HepG2 (cell line): Measurements from ENCODE around the gene CTSZ. TPM values are rescaled to one million over a fixed set of nuclear protein-coding genes. Genes with fewer than 3 reads are reported as not detected.
A peak's percentile ranks its signal among the peaks of the same experiment; 100 is the strongest.

Experiments
- ATF7 ChIP-seq, 2 experiments: fragments of 450-650 bp in 1 of 2; sonication (generic) in 1 of 2; formaldehyde crosslinking in 1 of 2; IDR thresholded peaks; 2 replicates each; pipeline versions ENCODE4 v1.4.0 to v1.6.1; 2016 to 2020; ENCODE audit warnings: antibody characterized with exemption in 1 of 2, mild to moderate bottlenecking in 1 of 2, missing genetic modification reagents in 1 of 2
- DPF2 ChIP-seq: sonication (generic); formaldehyde crosslinking; IDR thresholded peaks from 2 replicates; pipeline ENCODE4 v1.4.0; 2020; ENCODE audit warnings: mild to moderate bottlenecking, low read depth, missing genetic modification reagents, borderline replicate concordance
- GATAD1 ChIP-seq: IDR thresholded peaks from 2 replicates; pipeline ENCODE4 v1.6.1; 2016; ENCODE audit warnings: missing genetic modification reagents, missing compliant biosample characterization
- MYNN ChIP-seq: sonication (generic); formaldehyde crosslinking; IDR thresholded peaks from 2 replicates; pipeline ENCODE4 v1.4.0; 2020; ENCODE audit warnings: mild to moderate bottlenecking, low read depth, missing genetic modification reagents
- RBM22 ChIP-seq: fragments of 200-400 bp; formaldehyde crosslinking; optimal IDR thresholded peaks from 2 replicates; pipeline ENCODE3; 2017; ENCODE audit warnings: mild to moderate bottlenecking, low read length, moderate library complexity
- SP5 ChIP-seq: IDR thresholded peaks from 2 replicates; pipeline ENCODE4 v1.6.1; 2016; ENCODE audit warnings: low read depth, borderline replicate concordance
- ZNF350 ChIP-seq: sonication (generic); formaldehyde crosslinking; IDR thresholded peaks from 2 replicates; pipeline ENCODE4 v1.4.0; 2020; ENCODE audit warnings: mild to moderate bottlenecking, low read depth, missing genetic modification reagents, borderline replicate concordance
- ZNF383 ChIP-seq: sonication (generic); formaldehyde crosslinking; IDR thresholded peaks from 2 replicates; pipeline ENCODE4 v1.4.0; 2020; ENCODE audit warnings: missing genetic modification reagents, mild to moderate bottlenecking, borderline replicate concordance
- ZSCAN25 ChIP-seq: sonication (generic); formaldehyde crosslinking; IDR thresholded peaks from 2 replicates; pipeline ENCODE4 v1.8.0; 2022; ENCODE audit warnings: mild to moderate bottlenecking, missing genetic modification reagents
- ZSCAN31 ChIP-seq: sonication (generic); formaldehyde crosslinking; IDR thresholded peaks from 2 replicates; pipeline ENCODE4 v1.5.0; 2020; ENCODE audit warnings: low read depth, mild to moderate bottlenecking, missing genetic modification reagents
- polyA plus RNA-seq, 8 experiments: library from polyadenylated mRNA; depleted of rRNA in 3 of 8; stranded (reverse) in 7 of 8; unstranded in 1 of 8; fragments of >200 nt; fragmentation: Illumina TruSeq in 4 of 8; extraction: Trizol in 4 of 8; gene quantifications; 2 replicates each; pipeline versions ENCODE4 v1.2.1 to v1.2.3, GENCODE V29; 2011 to 2016; ENCODE audit warnings: low read depth in 4 of 8, missing spikeins in 1 of 8, mixed read lengths in 1 of 8; ENCODE audit not compliant: insufficient read depth in 1 of 8
- total RNA-seq, 5 experiments: library from RNA; depleted of rRNA; stranded (reverse); fragments of >200 nt; fragmentation: Illumina TruSeq; extraction: Trizol; gene quantifications; 2 replicates each; pipeline ENCODE4 v1.2.3, GENCODE V29; 2016; ENCODE audit warnings: low read depth in 1 of 5
- TF ChIP-seq, protein P1 (sequence below): sonication (generic); formaldehyde crosslinking; IDR thresholded peaks from one replicate; pipeline ENCODE4 v1.5.1; 2020; ENCODE audit warnings: mild to moderate bottlenecking, missing genetic modification reagents; ENCODE audit errors: not compliant biosample characterization
- TF ChIP-seq, protein P2 (sequence below): sonication (generic); formaldehyde crosslinking; IDR thresholded peaks from 2 replicates; pipeline ENCODE4 v1.4.0; 2020; ENCODE audit warnings: mild to moderate bottlenecking, missing genetic modification reagents, borderline replicate concordance
- TF ChIP-seq, protein P3 (sequence below): IDR thresholded peaks from 2 replicates; pipeline ENCODE4 v1.6.1; 2016; ENCODE audit warnings: low read depth, control low read depth

The CTSZ gene
- total and polyA plus RNA-seq, 2 of the 13 experiments (the other 11 are each of a cell fraction or from before 2014, with no cell fraction given) = 0.33 TPM; not detected in 1

DNA sequence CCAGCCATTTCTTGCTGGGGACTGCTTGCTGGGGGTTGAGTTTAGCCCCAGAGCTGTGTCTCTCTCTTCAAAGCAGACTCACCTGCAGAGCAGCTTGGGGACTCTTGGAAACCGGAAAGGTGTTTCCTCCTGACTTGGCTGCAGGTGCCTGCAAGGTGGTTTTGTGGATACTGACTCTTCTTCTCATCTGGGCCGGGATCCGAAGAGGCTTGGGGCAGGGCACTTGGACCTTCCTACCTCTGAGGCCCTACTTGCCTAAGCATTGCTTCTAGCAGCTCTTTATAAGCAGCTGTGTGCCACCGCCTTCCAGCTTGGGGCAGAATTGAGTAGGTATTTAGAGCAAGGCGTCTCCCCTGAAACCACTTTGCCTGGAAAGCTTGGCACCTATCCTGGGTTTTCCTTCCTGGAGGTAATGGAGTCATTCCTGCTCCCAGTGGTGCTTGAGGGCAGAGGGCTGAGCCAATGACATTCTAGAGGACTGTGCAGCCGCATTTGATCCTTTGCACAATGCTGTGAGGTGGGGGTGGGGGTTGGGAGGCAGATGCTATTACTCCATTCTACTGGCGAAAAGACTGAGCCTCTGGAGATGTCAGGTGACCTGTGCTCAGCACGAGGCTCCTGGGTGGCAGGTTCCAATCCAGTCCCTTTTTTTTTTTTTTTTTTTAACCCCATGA lies 3.4 kb upstream of the CTSZ start (continued):
- no peak for TF ChIP-seq RBM22
- TF ChIP-seq ATF7 (IDR thresholded peaks at IDR 0.05) = no peak
- 0 out of 2 replicates have a peak, but pooled peaks have one; percentile 50 for TF ChIP-seq ATF7 (CRISPR knock-in tag; IDR thresholded peaks at IDR 0.05)
- TF ChIP-seq, protein P1, sequence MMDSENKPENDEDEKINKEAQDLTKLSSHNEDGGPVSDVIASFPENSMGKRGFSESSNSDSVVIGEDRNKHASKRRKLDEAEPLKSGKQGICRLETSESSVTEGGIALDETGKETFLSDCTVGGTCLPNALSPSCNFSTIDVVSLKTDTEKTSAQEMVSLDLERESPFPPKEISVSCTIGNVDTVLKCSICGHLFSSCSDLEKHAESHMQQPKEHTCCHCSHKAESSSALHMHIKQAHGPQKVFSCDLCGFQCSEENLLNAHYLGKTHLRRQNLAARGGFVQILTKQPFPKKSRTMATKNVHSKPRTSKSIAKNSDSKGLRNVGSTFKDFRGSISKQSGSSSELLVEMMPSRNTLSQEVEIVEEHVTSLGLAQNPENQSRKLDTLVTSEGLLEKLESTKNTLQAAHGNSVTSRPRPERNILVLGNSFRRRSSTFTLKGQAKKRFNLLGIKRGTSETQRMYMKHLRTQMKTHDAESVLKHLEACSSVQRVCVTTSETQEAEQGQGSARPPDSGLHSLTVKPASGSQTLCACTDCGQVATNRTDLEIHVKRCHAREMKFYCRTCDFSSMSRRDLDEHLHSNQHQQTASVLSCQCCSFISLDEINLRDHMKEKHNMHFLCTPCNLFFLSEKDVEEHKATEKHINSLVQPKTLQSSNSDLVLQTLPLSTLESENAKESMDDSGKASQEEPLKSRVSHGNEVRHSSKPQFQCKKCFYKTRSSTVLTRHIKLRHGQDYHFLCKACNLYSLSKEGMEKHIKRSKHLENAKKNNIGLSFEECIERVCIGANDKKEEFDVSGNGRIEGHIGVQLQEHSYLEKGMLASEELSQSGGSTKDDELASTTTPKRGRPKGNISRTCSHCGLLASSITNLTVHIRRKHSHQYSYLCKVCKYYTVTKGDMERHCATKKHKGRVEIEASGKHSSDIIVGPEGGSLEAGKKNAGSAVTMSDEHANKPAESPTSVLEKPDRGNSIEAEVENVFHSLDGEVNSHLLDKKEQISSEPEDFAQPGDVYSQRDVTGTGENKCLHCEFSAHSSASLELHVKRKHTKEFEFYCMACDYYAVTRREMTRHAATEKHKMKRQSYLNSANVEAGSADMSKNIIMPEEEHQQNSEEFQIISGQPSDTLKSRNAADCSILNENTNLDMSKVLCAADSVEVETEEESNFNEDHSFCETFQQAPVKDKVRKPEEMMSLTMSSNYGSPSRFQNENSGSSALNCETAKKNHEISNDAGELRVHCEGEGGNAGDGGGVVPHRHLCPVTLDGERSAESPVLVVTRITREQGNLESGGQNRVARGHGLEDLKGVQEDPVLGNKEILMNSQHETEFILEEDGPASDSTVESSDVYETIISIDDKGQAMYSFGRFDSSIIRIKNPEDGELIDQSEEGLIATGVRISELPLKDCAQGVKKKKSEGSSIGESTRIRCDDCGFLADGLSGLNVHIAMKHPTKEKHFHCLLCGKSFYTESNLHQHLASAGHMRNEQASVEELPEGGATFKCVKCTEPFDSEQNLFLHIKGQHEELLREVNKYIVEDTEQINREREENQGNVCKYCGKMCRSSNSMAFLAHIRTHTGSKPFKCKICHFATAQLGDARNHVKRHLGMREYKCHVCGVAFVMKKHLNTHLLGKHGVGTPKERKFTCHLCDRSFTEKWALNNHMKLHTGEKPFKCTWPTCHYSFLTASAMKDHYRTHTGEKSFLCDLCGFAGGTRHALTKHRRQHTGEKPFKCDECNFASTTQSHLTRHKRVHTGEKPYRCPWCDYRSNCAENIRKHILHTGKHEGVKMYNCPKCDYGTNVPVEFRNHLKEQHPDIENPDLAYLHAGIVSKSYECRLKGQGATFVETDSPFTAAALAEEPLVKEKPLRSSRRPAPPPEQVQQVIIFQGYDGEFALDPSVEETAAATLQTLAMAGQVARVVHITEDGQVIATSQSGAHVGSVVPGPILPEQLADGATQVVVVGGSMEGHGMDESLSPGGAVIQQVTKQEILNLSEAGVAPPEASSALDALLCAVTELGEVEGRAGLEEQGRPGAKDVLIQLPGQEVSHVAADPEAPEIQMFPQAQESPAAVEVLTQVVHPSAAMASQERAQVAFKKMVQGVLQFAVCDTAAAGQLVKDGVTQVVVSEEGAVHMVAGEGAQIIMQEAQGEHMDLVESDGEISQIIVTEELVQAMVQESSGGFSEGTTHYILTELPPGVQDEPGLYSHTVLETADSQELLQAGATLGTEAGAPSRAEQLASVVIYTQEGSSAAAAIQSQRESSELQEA (CRISPR knock-in tag) = no peak
- 0 out of 2 replicates have a peak, but pooled peaks have one; percentile 77 for TF ChIP-seq ZSCAN31
- TF ChIP-seq, protein P2, sequence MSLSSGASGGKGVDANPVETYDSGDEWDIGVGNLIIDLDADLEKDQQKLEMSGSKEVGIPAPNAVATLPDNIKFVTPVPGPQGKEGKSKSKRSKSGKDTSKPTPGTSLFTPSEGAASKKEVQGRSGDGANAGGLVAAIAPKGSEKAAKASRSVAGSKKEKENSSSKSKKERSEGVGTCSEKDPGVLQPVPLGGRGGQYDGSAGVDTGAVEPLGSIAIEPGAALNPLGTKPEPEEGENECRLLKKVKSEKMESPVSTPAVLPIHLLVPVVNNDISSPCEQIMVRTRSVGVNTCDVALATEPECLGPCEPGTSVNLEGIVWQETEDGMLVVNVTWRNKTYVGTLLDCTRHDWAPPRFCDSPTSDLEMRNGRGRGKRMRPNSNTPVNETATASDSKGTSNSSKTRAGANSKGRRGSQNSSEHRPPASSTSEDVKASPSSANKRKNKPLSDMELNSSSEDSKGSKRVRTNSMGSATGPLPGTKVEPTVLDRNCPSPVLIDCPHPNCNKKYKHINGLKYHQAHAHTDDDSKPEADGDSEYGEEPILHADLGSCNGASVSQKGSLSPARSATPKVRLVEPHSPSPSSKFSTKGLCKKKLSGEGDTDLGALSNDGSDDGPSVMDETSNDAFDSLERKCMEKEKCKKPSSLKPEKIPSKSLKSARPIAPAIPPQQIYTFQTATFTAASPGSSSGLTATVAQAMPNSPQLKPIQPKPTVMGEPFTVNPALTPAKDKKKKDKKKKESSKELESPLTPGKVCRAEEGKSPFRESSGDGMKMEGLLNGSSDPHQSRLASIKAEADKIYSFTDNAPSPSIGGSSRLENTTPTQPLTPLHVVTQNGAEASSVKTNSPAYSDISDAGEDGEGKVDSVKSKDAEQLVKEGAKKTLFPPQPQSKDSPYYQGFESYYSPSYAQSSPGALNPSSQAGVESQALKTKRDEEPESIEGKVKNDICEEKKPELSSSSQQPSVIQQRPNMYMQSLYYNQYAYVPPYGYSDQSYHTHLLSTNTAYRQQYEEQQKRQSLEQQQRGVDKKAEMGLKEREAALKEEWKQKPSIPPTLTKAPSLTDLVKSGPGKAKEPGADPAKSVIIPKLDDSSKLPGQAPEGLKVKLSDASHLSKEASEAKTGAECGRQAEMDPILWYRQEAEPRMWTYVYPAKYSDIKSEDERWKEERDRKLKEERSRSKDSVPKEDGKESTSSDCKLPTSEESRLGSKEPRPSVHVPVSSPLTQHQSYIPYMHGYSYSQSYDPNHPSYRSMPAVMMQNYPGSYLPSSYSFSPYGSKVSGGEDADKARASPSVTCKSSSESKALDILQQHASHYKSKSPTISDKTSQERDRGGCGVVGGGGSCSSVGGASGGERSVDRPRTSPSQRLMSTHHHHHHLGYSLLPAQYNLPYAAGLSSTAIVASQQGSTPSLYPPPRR (CRISPR knock-in tag) = peak; percentile 64; the same call in 1 of the 2 replicates
- 0 out of 2 replicates have a peak, but pooled peaks have one; percentile 12 for TF ChIP-seq ZNF350 (CRISPR knock-in tag)
- TF ChIP-seq DPF2 (CRISPR knock-in tag) = no peak; the same call in 1 of the 2 replicates
- TF ChIP-seq ZSCAN25 (CRISPR knock-in tag) = peak; percentile 49; the same call in 1 of the 2 replicates
- no peak for TF ChIP-seq SP5 (CRISPR knock-in tag)
- TF ChIP-seq ZNF383 (CRISPR knock-in tag) = 0 out of 2 replicates have a peak, but pooled peaks have one; percentile 47
- TF ChIP-seq, protein P3, sequence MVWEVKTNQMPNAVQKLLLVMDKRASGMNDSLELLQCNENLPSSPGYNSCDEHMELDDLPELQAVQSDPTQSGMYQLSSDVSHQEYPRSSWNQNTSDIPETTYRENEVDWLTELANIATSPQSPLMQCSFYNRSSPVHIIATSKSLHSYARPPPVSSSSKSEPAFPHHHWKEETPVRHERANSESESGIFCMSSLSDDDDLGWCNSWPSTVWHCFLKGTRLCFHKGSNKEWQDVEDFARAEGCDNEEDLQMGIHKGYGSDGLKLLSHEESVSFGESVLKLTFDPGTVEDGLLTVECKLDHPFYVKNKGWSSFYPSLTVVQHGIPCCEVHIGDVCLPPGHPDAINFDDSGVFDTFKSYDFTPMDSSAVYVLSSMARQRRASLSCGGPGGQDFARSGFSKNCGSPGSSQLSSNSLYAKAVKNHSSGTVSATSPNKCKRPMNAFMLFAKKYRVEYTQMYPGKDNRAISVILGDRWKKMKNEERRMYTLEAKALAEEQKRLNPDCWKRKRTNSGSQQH = no peak
- 0 out of 2 replicates have a peak, but pooled peaks have one; percentile 17 for TF ChIP-seq GATAD1
- TF ChIP-seq MYNN (CRISPR knock-in tag) = no peak
